ENCODE results near the gene RARRES2.
"Not testable (repeated sequence)": the region's sequence is repeated elsewhere in the genome, so short reads cannot be mapped to it uniquely, and the experiment has no call there.

Gene RARRES2

GRCh38 chr7:150313870-150314269 is 27.6 kb downstream of the RARRES2 start:
- DNase-seq, result no peak

GRCh38 chr7:150313367-150313809 is 28.0 kb downstream of the RARRES2 start:
- DNase-seq, result no peak

GRCh38 chr7:150312649-150313366 is 28.6 kb downstream of the RARRES2 start:
- DNase-seq, result not testable (repeated sequence)

GRCh38 chr7:150311711-150312110 is 29.7 kb downstream of the RARRES2 start:
- DNase-seq, result no peak

- no peak for DNase-seq
These were observed 30.3 kb downstream of the RARRES2 start for GRCh38 chr7:150311146-150311545.

GRCh38 chr7:150308575-150308974 is 32.9 kb downstream of the RARRES2 start:
- DNase-seq, result no peak

GRCh38 chr7:150307904-150308303 is 33.5 kb downstream of the RARRES2 start:
- DNase-seq, result no peak

GRCh38 chr7:150307129-150307528 is 34.3 kb downstream of the RARRES2 start:
- DNase-seq, result no peak

GRCh38 chr7:150306377-150306776 is 35.1 kb downstream of the RARRES2 start:
- DNase-seq, result not testable (repeated sequence)

GRCh38 chr7:150305903-150306284 is 35.5 kb downstream of the RARRES2 start:
- DNase-seq, result not testable (repeated sequence)

GRCh38 chr7:150305259-150305902 is 36.0 kb downstream of the RARRES2 start:
- not testable (repeated sequence) for DNase-seq

- not testable (repeated sequence) for DNase-seq
These were observed 36.8 kb downstream of the RARRES2 start for GRCh38 chr7:150304499-150305258.

- not testable (repeated sequence) for DNase-seq
These were observed 38.5 kb downstream of the RARRES2 start for GRCh38 chr7:150302908-150303310.

GRCh38 chr7:150297978-150298377 is 43.5 kb downstream of the RARRES2 start:
- not testable (repeated sequence) for DNase-seq

- DNase-seq, result not testable (repeated sequence)
These were observed 44.6 kb downstream of the RARRES2 start for GRCh38 chr7:150296802-150297201.

GRCh38 chr7:150295614-150296013 is 45.8 kb downstream of the RARRES2 start:
- DNase-seq, result not testable (repeated sequence)

GRCh38 chr7:150295027-150295426 is 46.4 kb downstream of the RARRES2 start:
- DNase-seq, result not testable (repeated sequence)

GRCh38 chr7:150290317-150290716 is 51.1 kb downstream of the RARRES2 start:
- DNase-seq, result not testable (repeated sequence)

- not testable (repeated sequence) for DNase-seq
These were observed 52.6 kb downstream of the RARRES2 start for GRCh38 chr7:150288816-150289215.
